Measurements from ENCODE around the gene CARD19.
"Not testable (repeated sequence)": the region's sequence is repeated elsewhere in the genome, so short reads cannot be mapped to it uniquely, and the experiment has no call there.

The CARD19 gene

DNA sequence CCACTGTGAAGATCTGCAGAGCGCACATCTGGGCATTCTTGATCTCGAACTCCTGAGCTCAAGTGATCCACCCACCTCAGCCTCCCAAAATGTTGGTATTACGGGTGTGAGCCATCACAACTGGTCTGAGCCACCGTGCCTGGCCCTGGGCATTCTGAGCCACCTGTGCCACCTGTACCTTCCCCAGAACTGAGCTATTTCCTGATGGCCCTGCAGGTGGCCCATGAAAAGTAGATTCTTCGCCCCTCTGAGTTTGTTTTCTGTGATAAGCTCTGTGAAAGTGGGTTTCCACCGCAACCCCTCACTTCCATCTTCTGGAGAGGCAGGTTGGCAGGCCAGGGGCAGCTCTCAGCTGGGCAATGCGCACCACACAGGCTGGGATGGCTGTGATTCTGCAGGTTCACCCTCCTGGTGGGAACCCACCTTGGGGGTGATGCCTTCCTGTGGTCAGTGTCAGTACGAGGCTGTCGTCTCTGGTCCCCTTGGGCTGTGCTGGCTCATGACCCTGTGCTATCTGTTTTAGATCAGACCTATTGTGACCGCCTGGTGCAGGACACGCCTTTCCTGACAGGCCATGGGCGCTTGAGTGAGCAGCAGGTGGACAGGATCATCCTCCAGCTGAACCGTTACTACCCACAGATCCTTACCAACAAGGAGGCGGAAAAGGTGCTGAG lies 11.3 kb downstream of the CARD19 start:
- no peak for DNase-seq (ENCODE audit: low spot score)

DNA sequence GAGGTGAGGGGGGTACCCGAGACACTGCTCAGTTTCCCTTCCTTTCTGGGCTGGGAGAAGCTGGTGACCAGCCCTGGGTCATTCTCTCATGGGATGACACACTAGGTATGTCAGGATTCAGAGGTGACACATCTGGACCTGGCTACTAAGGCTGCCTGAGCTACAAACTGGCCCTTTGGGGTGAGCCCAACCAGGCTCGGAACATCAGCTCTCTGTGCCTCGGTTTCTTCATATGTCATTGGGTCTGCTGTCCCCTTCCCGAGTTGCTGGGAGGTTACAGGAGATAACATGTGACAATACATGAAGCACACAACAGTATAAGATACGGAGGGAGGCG lies 11.8 kb downstream of the CARD19 start:
- DNase-seq (ENCODE audit: low spot score) = no peak

- no peak for DNase-seq (ENCODE audit: low spot score)
Measured at GRCh38 chr9:93108291-93109041, 12.4 kb downstream of the CARD19 start.

DNA sequence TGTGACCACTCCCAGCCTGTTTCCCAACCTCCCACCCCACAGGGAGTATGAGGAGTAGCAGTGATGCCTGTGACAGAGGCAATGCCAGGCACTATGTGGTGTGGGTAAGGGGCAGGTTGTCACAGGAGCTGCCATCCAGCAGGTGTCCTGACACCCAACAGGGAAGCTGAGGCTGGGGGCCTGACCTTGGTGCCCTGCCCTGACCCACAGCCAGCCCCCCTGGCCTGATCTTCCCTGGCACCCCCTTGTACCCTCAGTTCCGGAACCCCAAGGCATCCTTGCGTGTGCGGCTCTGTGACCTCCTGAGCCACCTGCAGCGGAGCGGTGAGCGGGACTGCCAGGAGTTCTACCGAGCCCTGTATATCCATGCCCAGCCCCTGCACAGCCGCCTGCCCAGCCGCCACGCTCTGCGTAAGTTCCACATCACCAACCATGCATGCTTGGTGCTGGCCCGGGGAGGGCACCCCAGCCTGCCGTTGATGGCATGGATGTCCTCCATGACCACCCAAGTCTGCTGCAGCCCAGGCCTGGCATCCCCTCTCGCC lies 14.4 kb downstream of the CARD19 start:
- no peak for DNase-seq (ENCODE audit: low spot score)

GRCh38 chr9:93111001-93111370 lies 15.0 kb downstream of the CARD19 start:
- no peak for DNase-seq (ENCODE audit: low spot score)

- no peak for DNase-seq (ENCODE audit: low spot score)
Measured at GRCh38 chr9:93111371-93112115, 15.5 kb downstream of the CARD19 start.

GRCh38 chr9:93112116-93112863 lies 16.3 kb downstream of the CARD19 start:
- DNase-seq (ENCODE audit: low spot score) = no peak

DNA sequence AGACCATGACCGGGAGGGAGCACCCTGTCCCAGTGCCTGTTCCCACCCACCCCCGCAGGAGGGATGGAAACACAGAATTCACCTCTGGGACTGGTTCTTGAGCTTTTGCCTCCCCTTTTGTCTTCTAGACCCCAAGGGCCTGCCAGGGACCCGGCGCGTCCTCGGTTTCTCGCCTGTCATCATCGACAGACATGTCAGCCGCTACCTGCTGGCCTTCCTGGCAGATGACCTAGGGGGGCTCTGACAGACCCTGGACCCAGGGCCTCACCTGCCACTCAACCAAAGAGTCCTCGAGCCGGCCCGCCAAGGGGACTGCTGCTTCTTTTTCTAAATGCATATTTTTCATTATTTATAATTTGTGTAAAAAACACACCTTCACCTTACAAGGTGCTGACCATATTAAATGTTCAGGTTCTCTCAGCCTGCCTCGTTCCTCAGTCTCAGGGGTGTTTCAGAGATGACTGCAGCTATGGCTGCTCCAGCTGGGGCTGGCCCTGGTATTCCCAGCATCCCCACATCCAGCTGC lies 16.9 kb downstream of the CARD19 start:
- DNase-seq (ENCODE audit: low spot score) = no peak

DNA sequence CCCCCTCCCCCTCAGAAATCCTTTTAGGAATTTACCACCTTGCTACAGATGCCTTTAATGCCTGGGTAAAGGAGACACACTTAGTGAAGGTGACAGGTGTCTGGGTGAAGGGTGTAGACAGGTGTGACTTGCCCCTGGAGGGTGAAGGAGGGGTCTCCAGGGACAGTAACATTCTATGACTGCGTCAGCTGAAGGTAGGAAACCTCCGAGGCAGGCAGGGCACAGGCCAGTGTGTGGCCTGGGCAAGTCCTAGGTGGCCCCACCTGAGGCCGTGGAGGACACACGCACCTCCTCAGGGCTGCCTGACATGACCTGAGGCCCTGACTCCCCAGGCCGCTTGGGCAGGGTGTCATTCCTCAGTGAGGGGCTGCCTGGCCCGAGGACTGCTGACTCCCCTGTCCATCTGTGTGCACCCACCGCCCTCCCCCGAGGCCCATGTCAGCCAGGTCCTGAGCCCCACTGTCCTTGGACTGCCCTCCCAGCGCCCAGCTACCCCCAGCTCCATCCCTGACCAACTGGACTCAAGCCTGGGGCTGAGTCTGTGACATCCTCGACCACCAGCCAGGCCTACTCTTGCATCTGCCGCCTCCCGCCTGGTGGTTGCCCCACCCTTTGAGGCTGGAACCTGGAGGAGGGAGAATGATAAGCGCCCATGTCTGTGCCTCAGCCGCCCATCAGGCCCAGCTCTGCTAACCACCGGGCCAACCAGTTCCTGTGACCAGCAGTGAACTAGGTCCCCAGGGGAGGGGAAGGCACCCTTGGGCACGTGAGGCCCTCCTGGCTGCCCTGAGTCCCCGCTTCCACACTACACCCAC lies 18.4 kb downstream of the CARD19 start:
- DNase-seq (ENCODE audit: low spot score) = no peak

- no peak for DNase-seq (ENCODE audit: low spot score)
Measured at GRCh38 chr9:93114984-93115335, 18.9 kb downstream of the CARD19 start.

DNA sequence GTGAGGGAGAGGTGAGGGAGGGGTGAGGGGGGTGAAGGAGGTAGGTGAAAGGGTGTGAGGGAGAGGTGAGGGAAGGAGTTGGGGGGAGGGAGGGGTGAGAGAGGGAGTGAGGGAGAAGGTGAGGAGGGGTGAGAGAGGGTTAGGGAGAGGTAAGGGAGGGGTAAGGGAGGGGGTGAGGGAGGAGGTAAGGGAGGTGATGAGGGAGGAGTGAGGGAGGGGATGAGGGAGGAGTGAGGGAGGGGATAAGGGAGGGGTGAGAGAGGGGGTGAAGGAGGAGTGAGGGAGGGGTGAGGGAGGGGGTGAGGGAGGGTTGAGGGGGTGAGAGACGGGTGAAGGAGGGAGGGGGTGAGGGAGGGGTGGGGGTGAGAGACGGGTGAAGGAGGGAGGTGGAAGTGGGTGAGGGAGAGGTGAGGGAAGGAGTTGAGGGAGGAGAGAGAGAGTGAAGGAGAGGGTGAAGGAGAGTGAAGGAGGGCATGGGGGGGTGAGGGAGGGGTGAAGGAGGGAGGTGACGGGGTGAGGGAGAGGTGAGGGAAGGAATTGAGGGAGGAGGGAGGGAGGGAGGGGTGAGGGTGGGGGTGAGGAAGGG lies 19.6 kb downstream of the CARD19 start:
- no peak for DNase-seq (ENCODE audit: low spot score)

DNA sequence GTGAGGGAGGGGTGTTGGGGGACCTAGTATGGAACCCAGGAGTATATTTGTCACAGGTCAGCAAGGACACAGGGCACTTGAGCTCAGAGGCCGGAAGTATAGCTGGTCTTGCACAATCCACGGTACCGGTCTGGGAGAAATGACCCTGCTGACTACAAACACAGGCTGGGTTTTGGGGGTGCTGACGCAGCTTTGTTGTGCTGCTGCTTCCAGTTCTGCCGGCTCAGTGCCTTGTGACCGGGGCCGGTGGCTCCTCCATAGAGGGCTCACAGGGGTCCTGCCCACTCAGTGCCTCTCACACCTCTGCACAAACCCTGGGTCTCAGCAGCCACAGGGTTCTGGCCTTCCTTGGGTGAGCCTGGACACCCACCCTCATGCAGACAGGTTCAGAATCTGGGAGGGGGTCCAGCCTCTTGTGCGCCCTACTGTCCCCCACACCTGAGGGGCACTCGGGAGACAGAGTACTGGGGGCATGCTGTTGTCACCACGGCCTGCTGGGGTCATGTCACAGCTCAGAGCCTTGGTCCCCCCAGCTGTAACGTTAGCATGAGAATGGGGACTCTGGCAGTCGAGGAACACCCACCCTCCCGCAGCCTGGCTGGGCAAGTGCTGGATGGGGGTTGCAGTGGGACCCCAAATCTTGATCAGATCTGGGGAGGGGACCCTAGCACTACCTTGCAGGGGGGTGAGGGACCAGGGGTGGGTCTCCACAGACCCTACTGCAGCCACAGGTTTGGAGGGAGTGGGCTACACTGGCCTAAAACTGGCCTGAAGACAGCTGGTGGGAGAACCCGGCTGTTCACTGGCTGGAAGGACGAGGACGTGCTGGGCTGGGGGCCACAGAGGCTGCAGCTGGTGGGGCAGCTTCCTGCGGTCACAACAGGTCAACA lies 20.3 kb downstream of the CARD19 start:
- DNase-seq (ENCODE audit: low spot score) = peak; percentile 62

GRCh38 chr9:93117521-93117920 lies 21.5 kb downstream of the CARD19 start:
- DNase-seq (ENCODE audit: low spot score) = not testable (repeated sequence)

DNA sequence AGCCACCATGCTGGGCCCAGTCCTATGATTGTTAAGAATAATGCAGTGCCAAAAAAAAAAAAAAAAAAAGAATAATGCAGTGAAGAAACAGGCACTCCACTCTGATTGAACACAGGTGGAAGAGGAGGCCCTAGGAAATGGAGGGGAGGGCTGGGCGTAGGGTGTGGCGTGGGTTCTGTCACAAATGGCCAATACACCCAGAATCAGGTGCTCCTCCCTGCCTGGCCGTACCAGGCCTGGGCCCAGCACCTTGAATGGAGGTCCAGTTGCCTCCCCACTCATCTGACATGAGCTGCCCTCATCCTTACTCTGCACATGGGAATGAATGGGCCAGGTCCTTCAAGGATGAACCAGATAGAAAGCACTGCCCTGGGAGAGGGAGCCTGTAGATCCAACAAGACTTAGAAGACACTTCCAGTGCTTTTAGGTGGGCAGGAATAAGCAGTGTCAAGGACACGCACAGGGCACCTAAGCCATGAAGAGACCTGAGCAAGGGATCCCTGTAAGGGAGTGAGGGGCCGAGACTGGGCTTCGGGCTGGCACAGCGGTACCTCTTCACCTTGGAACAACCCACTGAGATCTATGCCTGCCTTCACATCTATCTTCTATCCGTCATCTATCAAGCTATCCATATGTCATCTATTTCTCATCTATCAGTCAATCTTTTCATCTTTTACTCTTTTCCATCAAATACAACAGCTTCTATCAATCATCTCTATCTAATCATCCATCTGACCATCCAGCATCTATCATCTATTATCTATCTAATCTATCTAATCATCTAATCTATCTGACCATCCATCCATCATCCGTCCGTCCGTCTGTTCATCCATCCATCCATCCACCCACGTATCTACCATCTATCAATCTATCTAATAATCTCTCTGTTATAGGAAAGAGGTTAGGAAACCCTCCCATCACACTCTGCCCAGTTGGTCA lies 22.2 kb downstream of the CARD19 start:
- DNase-seq (ENCODE audit: low spot score) = no peak

- no peak for DNase-seq (ENCODE audit: low spot score)
Measured at GRCh38 chr9:93118863-93119702, 23.1 kb downstream of the CARD19 start.

- DNase-seq (ENCODE audit: low spot score) = no peak
Measured at GRCh38 chr9:93119703-93119952, 23.6 kb downstream of the CARD19 start.

- DNase-seq (ENCODE audit: low spot score) = peak; percentile 93
Measured at GRCh38 chr9:93119953-93120845, 24.2 kb downstream of the CARD19 start.

Data from RKO (cell line).